IPS DF 4.7 (cell line): ENCODE data around the gene HMGN4.
"Not testable (repeated sequence)": the region's sequence is repeated elsewhere in the genome, so short reads cannot be mapped to it uniquely, and the experiment has no call there.

Source experiments
- DNase-seq: peaks from one replicate; pipeline ENCODE4 v3.0.0-alpha.2; 2013; ENCODE audit warnings: low spot score; ENCODE audit errors: extremely low read depth

HMGN4 gene

DNA sequence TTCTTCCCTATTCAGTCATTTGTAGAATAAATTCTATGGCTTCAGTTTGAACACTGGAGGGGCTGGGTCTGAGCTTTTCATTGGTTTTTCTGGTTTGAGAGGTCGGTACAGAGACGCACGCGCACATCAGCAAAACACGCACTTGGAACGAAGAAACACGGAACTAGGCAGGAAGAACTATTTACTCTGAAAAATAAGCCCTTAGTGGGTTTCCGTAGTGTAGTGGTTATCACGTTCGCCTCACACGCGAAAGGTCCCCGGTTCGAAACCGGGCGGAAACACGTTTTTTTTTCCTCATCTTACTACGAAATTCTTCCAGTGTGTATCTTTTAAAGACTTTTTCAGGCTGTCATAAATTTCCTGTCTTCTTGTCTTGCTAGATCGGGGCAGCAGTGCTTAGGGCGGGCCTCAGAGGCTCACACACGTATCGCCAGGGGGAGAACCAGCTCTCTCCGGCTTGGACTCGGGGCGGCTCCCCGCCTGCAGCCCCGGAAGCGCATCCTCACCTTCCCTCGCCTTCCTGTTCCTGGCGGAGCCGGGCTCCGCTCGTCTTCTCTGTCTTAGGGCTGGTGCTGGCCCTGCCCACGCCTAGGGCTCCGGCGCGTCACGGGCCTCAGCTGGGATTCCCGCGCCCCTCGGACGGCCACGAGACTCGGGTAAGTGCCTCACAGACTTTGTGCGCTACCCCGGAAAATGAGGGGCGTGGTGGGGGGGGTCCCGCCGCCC is at the start of gene HMGN4:
HMGN4 (plus strand) TSS at position 521 of the 726 bp plus-strand sequence. CDS start 6,841 bp downstream, outside the sequence.
- no peak for DNase-seq

DNA sequence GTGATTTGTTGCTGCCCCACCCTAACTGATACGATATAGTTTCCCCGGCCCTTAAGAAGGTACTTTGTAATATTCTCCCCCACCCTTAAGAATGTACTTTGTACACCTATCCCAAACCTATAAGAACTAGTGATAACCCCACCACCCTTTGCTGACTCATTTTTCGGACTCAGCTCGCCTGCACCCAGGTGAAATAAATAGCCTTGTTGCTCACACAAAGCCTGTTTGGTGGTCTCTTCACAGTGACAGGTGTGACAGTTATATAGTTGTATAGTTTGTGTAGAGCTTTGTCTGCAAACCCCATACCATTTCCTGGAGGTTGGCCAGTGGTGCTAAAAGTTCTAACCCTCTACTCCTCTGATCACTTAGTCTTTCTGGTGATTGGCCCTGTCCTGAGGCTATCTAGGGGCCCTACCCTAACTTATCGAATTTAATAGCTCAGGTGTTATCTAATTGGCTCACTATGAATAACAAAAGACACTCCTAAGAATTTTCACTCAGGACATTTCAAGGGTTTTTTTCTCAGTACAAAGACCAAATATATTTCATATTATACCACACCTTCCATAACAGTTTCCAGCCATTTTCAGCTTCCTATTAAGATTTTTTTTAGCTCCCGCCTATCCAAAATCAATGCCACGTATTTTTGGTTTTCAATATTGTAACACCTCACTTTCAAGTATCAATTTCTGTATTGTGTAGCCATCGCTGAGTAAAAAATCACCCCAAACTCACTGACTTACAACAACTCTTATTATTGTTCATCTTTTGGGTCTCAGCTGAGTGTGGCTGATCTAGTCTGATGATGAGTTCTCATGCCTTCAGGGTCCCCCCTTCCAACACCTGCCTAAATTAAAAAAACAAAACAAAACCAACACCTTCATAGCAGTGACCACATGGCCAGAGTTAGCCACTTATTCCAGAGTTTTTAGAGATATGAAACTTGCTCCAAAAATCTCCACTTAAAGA is 47.9 kb upstream of the HMGN4 start:
- DNase-seq = no peak

DNA sequence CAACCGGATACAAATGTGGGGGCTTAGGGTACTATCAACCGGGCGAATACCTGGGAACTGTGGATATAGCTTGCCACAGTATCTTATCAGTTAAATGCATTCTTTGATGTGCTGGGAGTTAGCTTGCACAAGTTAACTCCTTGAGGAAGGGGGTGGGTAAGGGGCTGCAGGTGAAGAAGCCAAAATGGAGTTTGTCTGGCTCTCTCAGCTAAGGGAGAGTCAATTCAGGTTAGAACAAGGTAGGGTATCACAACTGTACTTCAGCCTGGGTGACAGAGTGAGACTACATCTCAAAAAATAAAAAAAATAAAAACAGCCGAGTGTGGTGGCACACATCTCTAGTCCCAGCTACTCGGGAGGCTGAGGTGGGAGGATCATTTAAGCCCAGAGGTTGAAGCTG is 46.6 kb upstream of the HMGN4 start:
- no peak for DNase-seq

DNA sequence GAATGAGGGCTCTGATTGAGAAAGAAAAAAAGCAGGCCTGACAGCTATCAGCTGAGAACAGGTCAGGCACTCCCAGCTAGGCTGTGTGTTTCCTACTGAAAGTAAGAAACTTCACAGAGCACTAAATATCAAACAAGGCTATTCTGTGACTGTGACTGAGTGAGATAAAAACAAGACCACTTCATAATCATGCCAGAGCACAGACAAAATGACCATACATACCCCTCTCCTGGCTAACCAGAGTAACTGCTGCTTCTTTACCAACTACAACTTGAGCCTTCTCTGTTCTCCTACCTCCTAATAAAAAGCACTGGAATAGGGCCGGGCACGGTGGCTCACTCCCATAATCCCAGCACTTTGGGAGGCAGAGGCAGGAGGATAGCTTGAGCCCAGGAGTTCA is 44.9 kb upstream of the HMGN4 start:
- DNase-seq = no peak

DNA sequence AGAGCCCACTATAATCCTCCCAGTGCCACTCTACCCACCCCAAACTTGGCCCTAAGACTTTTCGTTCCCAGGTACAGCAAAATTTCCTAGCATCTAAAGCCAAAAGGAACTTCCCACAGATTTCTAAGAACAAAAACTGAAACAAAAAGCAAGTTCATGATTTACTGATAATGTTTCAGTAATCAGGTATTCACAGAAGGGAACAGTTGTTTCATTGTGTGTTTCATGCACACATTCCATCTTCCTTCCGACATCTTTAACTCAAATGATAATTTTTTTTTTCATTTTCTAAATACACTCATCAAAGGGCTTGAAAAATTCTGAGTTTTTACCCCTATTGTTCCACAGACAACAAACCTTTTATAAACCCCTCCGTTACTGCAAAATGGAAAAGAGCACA is 44.0 kb upstream of the HMGN4 start:
- no peak for DNase-seq

DNA sequence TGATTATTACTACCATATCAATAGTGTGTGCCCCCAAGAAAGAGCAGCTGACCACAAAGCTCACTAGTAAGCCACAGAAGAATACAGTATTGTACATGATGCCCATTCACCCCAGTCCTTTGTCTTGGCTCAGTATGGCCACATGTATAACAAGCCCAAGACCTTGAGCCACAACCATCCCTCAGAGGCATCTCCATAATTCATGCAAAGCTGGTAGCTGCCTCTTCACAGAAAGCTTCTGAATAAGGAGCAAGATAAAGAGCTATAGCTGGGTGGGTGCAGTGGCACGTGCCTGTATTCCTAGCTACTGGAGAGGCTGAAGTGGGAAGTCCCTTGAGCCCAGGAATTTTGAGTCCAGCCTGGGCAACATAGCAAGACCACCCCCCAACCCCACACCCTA is 42.9 kb upstream of the HMGN4 start:
- DNase-seq = no peak

DNA sequence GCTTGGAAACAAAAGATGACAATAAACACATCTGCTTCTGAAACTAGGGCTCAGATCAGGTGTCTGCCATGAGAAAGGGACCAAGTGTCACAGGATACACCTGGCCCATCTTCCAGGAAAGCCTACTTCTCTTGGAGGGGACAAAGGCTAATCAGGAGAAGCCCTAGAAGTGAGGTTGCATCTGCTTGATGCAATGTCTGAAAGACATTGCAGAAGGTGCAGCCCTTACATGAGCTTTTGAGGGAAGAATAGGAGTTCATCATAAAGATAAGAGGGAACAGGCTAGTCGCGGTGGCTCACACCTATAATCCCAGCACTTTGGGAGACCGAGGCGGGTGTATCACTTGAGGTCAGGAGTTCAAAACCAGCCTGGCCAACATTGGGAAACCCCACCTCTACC is 40.6 kb upstream of the HMGN4 start:
- no peak for DNase-seq

DNA sequence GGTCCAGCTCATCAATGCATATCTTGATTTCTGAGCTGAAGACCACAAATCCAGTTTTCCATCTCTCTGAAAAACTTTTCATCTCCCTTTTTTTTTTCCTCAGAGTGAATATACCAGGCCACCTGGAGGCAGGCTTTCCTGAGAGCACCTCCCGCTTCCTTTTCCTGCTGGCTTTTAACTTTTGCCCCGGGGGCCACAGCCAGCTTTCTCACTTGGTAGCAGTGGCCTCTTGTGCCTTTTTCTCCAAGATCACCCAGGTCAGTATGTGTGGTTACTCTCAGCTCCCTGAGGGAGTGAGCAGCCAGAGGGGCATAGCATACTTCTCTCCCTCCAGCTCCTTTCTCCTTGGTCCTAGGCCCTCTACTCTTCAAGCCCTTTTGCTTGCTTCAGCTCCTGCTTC is 38.1 kb upstream of the HMGN4 start, which contains the start of gene BTN1A1:
BTN1A1 (plus strand) TSS at position 202 of the 400 bp plus-strand sequence. CDS start 984 bp downstream, outside the sequence.
- DNase-seq = no peak

DNA sequence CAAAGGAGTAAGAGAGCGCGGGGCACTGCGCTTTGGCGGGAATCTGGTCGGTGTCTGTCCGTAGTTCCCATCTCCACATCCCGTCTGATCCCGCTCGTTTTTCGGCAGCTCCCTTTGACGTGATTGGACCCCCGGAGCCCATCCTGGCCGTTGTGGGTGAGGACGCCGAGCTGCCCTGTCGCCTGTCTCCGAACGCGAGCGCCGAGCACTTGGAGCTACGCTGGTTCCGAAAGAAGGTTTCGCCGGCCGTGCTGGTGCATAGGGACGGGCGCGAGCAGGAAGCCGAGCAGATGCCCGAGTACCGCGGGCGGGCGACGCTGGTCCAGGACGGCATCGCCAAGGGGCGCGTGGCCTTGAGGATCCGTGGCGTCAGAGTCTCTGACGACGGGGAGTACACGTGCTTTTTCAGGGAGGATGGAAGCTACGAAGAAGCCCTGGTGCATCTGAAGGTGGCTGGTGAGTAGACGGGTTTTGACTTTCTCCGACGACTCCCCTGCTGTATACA is 36.6 kb upstream of the HMGN4 start:
- no peak for DNase-seq

DNA sequence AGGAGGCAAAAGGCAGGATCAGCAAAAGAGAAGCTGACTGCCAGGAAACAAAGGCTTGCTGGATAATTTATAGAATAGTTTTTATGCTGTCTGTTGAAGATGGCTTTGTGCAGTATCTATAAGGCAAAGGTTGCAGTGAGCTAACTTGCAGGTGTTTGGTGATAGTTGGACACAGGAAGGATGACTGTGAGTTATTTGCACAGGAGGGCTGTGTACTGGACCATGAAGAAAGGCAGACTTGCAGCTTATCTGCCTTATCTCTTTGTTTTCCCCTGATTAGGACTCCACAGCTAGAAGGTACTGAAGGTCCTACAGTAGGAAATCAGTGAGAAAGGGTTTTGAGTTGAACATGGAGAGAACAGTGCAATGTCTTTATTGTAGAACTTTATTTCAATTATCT is 36.0 kb upstream of the HMGN4 start:
- DNase-seq = no peak

DNA sequence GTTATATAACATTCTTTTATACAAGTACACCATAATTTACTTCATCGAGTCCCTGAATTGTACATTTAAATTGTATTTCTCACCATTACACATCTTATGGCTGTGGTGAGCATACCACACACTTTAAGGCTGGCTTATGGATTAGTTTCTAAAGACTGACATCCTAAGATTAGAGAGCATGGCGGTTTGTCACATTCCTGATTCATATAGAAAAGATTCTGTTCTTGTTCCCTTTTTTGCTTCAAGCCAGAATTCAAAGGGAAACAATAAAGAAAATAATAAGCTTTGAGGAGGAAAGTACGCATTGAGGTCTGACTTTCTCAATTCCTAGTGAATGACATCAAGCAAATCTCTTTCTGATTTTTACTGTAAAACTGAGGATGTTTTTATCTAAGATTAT is 35.5 kb upstream of the HMGN4 start:
- DNase-seq = no peak

DNA sequence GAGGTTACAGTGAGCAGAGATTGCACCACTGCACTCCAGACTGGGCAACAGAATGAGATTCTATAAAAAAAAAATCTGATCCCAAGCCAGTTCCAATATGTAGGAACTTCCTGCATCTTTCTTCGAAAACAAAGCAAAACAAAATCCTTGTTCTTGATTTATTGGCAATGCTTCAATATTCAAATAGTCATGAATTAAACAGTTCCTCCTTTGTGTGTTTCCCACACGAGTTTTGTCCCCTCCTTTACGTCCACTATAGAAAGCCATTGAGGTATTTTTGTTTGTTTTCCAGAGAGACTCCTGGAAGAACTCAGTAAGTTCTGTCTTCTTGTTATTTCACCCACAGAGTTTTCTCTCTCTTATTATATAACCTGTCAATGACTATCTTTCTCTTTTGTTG is 30.5 kb upstream of the HMGN4 start:
- DNase-seq = no peak

DNA sequence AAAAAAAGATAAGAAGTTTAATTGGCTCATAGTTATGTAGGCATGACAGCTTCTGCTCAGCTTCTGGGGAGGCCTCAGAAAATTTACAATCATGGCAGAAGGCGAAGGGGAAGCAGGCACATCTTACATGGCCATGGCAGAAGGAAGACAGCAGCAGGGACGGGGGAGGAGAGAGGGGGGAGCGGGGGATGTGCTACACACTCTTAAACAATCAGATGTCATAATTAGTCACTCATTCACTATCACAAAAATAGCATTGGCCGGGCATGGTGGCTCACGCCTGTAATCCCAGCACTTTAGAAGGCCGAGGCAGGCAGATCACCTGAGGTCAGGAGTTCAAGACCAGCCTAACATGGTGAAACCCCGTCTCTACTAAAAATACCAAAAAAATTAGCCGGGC is 27.1 kb upstream of the HMGN4 start:
- DNase-seq = not testable (repeated sequence)

DNA sequence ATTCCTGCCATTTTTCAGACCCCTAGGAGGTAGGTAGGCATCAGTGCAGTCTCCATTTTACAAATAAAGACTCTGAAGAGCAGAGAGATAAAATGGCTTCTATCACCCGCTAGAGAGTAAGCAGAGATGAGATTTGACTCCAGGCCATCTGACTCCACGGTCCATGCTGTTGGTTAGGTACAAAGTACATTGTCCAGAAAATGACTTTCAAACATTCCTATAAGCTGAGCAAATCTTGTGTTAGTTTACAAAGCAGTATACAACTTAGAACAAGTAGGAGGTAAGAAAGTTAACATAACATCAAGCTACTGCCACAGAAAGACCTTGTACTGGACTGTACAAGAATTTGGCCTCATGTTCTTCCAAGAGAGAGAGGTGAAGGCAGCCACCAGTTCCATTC is 23.2 kb upstream of the HMGN4 start:
- no peak for DNase-seq

DNA sequence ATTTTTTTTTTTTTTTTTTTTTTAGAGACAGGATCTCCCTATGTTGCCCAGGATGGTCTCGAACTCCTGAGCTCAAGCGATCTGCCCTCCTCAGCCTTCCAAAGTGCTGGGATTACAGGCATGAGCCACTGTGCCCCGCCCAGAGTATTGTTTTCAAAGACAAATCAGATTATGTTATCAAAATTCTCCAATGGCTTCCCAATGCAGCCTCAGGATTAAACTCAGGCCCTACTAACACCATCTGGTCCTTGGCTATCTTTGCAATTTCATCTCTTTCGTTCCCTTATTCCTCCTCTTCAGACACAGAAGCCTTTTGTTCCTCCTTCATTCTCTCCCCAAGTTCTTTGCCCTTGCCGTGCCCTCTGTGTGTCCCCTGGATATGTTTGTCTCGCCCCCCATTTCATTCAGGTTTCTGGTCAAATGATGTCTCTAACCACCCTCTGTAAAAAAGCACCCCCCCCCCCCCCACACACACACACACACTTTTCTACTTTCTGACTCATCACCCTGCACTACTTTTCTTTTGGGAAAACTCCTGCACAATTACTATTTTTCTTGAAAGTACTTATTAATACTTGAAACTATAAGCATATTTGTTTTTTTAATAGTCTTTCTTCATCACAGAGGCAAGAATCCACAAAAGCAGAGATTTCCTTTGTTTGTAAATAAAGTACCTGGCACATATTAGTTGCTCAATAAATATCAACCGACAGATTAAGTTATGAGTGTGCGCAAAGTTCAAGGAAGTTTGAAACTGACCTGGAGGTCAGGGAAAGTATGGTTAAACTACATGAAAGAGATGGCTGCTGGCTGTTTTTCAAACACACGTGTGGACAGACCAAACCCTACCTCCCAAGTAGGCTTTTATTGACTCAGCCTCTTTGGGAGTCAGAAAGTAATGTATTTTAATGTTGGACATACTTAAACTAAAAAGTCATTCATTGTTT is 21.4 kb upstream of the HMGN4 start:
- DNase-seq = no peak

DNA sequence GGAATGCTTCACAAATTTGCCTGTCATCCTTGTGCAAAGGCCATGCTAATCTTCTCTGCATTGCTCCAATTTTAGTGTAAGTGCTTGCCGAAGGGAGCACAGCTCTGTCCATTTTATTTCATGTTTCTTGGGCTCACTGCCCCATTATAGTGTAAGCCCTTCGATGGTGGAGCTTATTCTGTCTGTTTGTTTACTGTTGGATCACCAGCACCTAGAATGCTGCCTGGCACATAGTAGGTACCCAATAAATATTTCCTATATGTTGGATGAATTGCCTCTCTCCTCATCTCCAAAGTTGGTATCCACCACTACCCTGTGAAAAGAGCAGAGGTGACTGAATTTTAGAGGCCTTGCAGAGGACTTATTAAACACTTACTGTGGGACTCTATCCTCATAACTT is 18.8 kb upstream of the HMGN4 start:
- no peak for DNase-seq

DNA sequence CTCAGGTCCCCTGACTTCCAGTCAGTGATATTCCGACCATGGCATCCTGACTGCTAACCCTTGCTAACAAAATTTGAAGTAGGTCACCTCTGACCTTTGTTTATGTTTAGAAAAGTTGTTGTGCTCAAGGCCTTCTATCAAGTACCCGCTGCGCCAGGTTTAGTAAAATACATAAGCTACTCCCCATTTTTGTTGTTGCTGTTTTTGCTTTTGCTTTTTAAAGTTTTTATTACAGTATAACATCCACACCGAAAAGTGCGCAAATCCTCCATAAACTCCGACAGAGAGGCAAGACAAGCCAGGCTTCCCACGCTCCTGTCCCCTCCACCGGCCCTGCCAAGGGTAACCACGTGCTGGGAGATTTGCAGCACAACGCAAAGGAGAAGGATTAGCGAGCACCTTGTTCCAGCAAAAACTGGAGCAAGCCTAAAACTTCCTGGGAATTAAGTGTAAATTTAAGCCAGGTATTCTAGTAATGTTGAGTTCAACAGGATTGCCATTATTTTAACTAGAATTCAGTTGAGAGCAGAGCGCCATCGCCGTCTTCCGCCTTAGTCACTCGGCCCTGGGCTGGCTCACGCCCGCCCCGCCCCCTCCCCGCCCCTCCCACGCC is 17.8 kb upstream of the HMGN4 start:
- no peak for DNase-seq

DNA sequence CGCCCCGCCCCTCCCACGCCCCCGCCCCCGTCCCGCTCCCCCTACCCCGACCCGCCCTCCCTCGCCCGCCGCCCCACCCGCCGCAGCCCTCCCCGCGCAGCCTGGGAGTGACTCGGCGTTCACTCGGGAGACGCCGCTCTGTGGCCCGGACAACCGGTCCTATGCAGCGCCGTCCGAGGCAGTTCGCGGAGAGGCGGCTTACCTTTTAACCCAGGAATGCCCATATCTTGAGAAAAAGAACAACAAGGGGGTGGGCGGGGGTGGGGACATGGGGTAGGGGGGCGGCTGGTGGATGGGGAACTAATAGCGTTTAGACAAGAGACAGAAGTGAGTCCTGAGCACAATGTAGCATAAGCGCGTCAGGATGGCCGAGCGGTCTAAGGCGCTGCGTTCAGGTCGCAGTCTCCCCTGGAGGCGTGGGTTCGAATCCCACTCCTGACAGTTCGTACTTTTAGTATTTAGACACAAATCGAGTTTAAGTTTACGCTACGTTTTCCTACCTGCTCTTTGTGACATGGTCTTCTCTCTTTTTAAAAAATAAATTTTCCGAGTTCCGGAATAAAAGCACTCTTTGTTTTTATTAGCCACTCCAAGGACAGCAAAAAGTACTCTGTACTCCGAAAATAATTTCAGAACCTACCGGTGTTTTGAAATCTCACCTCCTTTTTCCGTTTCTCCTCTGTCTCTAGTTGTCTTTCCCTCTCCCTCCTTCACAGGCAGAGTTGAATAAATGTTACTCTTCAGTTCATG is 17.1 kb upstream of the HMGN4 start:
- no peak for DNase-seq

DNA sequence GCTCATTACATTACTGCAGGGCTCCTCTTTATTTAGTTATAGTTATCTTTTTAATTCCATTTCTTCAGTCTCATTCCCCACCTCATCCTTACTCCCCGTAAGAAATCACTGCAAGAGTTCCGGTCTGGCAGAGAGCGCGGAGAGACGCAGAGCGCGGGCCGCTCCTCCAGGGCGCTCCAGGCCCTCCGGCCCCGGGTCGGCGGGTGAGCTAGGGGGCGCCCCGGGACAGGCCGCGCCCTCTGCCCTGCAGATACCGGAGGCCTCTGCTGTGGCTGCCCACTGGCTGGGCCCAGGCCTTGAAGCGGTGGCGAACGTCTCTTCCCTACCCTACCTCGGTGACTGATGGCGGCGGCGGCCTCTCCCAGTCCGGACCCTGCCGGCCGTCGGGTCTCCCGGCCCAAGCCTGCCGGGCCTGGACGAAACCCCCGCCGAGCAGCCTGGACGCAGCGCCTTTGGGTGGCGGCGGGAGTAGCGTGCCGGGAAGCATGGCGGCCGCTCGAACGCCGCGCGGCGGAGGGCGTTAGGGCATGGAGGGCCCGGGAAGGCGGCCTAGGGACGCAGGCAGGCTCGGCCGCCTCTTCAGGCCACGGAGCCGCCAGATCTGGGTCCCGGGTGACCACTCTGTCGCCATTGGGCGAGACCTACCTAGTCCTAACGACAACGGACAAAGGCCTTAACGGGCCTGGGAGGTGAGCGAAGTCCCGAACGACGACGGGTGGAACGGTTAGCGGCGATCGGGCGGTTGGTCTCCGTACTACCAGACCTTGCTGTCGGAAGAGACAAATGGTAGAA is 16.4 kb upstream of the HMGN4 start:
- DNase-seq = no peak
